PC-9 (cell line): ENCODE measurements around the gene KLHL26. TPM values are rescaled to one million over a fixed set of nuclear protein-coding genes. Genes with fewer than 3 reads are reported as not detected.

Source experiments
- BruUV-seq: library from RNA; stranded (reverse); fragments of 400-500 nt; replicated peaks from 2 replicates; lab custom pipeline; 2021; lab: Mats Ljungman, UMichigan
- CTCF ChIA-PET: fragments of 300-600 bp; sonication (Branson Sonifier 250); formaldehyde crosslinking; loops from one replicate; lab custom pipeline; 2022; ENCODE audit warnings: antibody characterized with exemption; lab: Charles Lee
- POLR2A ChIA-PET: fragments of 300-600 bp; sonication (Branson Sonifier 250); formaldehyde crosslinking; loops from one replicate; lab custom pipeline; 2022; ENCODE audit warnings: antibody characterized with exemption; ENCODE audit not compliant: unreplicated experiment; lab: Charles Lee
- DNase-seq, 2 experiments: peaks; one replicate each; pipeline versions ENCODE4 v3.0.0 to v3.0.0-alpha.2; 2015 to 2022; ENCODE audit warnings: mixed read lengths in 1 of 2
- H2AFZ ChIP-seq: fragments of 200-600 bp; sonication (generic); 2 replicates; pipeline ENCODE4 v1.8.1; 2017; ENCODE audit warnings: antibody characterized with exemption
- H3F3A ChIP-seq: fragments of 200-600 bp; sonication (generic); 2 replicates; pipeline ENCODE4 v1.8.1; 2017; ENCODE audit warnings: antibody characterized with exemption, mild to moderate bottlenecking, low read depth; ENCODE audit not compliant: insufficient read depth
- H3K27ac ChIP-seq: fragments of 200-600 bp; sonication (generic); 2 replicates; pipeline ENCODE4 v1.6.1; 2016; ENCODE audit warnings: mixed run types
- H3K27me3 ChIP-seq: fragments of 200-600 bp; sonication (generic); 2 replicates; pipeline ENCODE4 v1.6.1; 2016; ENCODE audit warnings: low read depth, mixed run types; ENCODE audit not compliant: insufficient read depth
- H3K36me3 ChIP-seq: fragments of 200-600 bp; sonication (generic); 2 replicates; pipeline ENCODE4 v1.6.1; 2016; ENCODE audit warnings: low read depth, mixed run types
- H3K4me1 ChIP-seq: fragments of 200-600 bp; sonication (generic); replicated peaks from 2 replicates; pipeline ENCODE4 v1.6.1; 2016; ENCODE audit warnings: mixed run types; ENCODE audit not compliant: insufficient read depth
- H3K4me2 ChIP-seq: fragments of 200-600 bp; sonication (generic); 2 replicates; pipeline ENCODE4 v1.6.1; 2017; ENCODE audit warnings: mixed run types
- H3K4me3 ChIP-seq: fragments of 200-600 bp; sonication (generic); 2 replicates; pipeline ENCODE4 v1.6.1; 2016; ENCODE audit warnings: mixed run types
- H3K79me2 ChIP-seq: fragments of 200-600 bp; sonication (generic); 2 replicates; pipeline ENCODE4 v1.6.1; 2017; ENCODE audit warnings: low read depth, mixed run types
- H3K9me2 ChIP-seq: fragments of 200-600 bp; sonication (generic); 2 replicates; pipeline ENCODE4 v1.8.1; 2017; ENCODE audit warnings: mild to moderate bottlenecking; ENCODE audit not compliant: insufficient read depth
- H3K9me3 ChIP-seq: fragments of 200-600 bp; sonication (generic); 2 replicates; pipeline ENCODE4 v1.8.1; 2016; ENCODE audit warnings: low read depth; ENCODE audit not compliant: insufficient read depth
- H4K20me1 ChIP-seq: fragments of 200-600 bp; sonication (generic); 2 replicates; pipeline ENCODE4 v1.8.1; 2017; ENCODE audit not compliant: insufficient read depth
- EZH2 ChIP-seq: fragments of 200-600 bp; sonication (generic); IDR thresholded peaks from 2 replicates; pipeline ENCODE4 v1.8.0; 2017; ENCODE audit warnings: antibody characterized with exemption, low read depth
- intact Hi-C: fragments of 100-400 bp; cut with micrococcal nuclease; formaldehyde crosslinking; loops from one replicate; pipeline ENCODE4 v1.10.0; 2022; ENCODE audit not compliant: unreplicated experiment
- total RNA-seq: library from RNA; stranded (reverse); gene quantifications from 2 replicates; pipeline ENCODE4 v1.2.3, GENCODE V29; 2021
- TF ChIP-seq, protein P1 (sequence below): fragments of 200-600 bp; sonication (generic); conservative IDR thresholded peaks from 2 replicates; pipeline ENCODE4 v1.6.1; 2017; ENCODE audit warnings: mixed run types, antibody characterized with exemption, mild to moderate bottlenecking, moderate library complexity

The KLHL26 gene
- total RNA-seq, 1 experiment from 2014 or later = 11.8 TPM

DNA sequence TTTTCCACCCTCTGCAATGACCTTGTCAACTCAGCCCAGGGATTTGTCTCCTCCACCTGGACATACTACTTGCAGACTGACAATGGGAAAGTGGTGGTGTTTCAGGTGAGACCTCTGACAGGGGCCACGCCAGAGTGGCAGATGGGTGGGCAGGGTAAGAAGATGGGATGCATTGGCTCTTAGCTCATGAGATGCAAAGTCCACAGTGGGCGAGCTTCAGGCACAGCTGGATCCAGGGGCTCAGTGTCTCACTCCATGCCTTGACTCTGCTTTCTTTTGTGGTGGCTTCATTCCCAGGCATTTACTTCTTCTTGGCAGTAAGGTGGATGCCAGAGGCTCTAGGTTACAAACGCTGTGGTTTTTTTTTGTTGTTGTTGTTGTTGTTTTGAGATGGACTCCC lies 20.8 kb upstream of the KLHL26 start:
- Histone ChIP-seq H3K79me2 (no peaks in the 10 kb centered on the region), H3K27ac (no peak overlapping the region), H3K9me3 (no peaks in the 10 kb centered on the region), H3K4me3 (no peak overlapping the region), H2AFZ (no peak overlapping the region), H3K9me2 (no peaks in the 10 kb centered on the region), H3K36me3 (no peaks in the 10 kb centered on the region), H3K4me1 (peaks cover 4% of the 10 kb centered on the region), H3K27me3 (peaks cover 53% of the 10 kb centered on the region), H3K4me2 (no peak overlapping the region), H3F3A (peaks cover 3% of the 10 kb centered on the region; the same call in 1 of the 2 replicates), H4K20me1 (no peaks in the 10 kb centered on the region)
- POLR2A ChIA-PET = no interaction called here
- no TSS peak for BruUV-seq
- intact Hi-C loops = no loop called here
- TF ChIP-seq, protein P1, sequence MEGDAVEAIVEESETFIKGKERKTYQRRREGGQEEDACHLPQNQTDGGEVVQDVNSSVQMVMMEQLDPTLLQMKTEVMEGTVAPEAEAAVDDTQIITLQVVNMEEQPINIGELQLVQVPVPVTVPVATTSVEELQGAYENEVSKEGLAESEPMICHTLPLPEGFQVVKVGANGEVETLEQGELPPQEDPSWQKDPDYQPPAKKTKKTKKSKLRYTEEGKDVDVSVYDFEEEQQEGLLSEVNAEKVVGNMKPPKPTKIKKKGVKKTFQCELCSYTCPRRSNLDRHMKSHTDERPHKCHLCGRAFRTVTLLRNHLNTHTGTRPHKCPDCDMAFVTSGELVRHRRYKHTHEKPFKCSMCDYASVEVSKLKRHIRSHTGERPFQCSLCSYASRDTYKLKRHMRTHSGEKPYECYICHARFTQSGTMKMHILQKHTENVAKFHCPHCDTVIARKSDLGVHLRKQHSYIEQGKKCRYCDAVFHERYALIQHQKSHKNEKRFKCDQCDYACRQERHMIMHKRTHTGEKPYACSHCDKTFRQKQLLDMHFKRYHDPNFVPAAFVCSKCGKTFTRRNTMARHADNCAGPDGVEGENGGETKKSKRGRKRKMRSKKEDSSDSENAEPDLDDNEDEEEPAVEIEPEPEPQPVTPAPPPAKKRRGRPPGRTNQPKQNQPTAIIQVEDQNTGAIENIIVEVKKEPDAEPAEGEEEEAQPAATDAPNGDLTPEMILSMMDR = no peak
- no peak for TF ChIP-seq EZH2
- CTCF ChIA-PET = no interaction called here
- DNase-seq = no peak

DNA sequence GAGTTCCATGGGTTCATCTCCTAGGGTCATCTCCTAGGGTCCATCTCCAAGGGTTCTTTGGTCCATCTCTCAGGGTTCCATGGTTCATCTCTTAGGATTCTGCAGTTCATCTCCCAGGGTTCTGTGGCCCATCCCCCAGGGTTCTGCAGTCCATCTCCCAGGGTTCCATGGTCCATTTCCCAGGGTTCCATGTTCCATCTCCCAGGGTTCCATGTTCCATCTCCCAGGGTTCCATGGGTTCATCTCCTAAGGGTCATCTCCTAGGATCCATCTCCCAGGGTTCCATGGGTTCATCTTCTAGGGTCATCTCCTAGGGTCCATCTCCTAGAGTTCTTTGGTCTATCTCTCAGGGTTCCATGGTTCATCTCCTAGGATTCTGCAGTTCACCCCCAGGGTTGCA lies 19.3 kb upstream of the KLHL26 start:
- no peaks in the 10 kb centered on the region for H3K4me1 ChIP-seq
- H3K9me3 ChIP-seq = no peaks in the 10 kb centered on the region
- H3K4me2 ChIP-seq = no peak overlapping the region
- ChIA-PET POLR2A (no interaction called here), CTCF (no interaction called here)
- H4K20me1 ChIP-seq = no peaks in the 10 kb centered on the region
- no peak for TF ChIP-seq EZH2
- no peak overlapping the region for H2AFZ ChIP-seq
- BruUV-seq = no TSS peak
- H3F3A ChIP-seq = peaks cover 4% of the 10 kb centered on the region; the same call in 1 of the 2 replicates
- no peaks in the 10 kb centered on the region for H3K9me2 ChIP-seq
- H3K27me3 ChIP-seq = peaks cover 39% of the 10 kb centered on the region
- no peaks in the 10 kb centered on the region for H3K79me2 ChIP-seq
- intact Hi-C loops = no loop called here
- H3K36me3 ChIP-seq = no peaks in the 10 kb centered on the region
- no peak overlapping the region for H3K27ac ChIP-seq
- no peak for DNase-seq
- H3K4me3 ChIP-seq = no peak overlapping the region

DNA sequence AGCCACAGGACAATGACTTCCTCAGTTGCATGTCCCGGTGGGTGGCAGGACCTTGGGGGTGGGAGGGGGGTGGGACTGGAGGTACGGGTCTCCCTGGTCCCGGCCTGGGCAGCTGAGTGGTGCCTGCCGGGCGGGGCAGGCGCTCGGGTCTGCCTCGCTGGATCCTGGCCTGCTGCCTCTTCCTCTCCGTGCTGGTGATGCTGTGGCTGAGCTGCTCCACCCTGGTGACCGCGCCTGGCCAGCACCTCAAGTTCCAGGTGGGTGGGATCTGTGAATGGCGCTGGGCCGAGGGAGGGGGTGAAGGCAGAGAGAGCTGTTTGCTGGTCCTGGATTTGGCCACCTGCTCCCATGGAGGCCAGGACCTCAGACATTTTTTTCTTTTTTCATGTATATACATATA lies 18.6 kb upstream of the KLHL26 start:
- ChIA-PET POLR2A (no interaction called here), CTCF (no interaction called here)
- intact Hi-C loops = no loop called here
- Histone ChIP-seq H3K9me2 (no peaks in the 10 kb centered on the region), H3K79me2 (no peaks in the 10 kb centered on the region), H3K9me3 (no peaks in the 10 kb centered on the region), H3K36me3 (no peaks in the 10 kb centered on the region), H4K20me1 (no peaks in the 10 kb centered on the region), H3F3A (peaks cover 9% of the 10 kb centered on the region; the same call in 1 of the 2 replicates), H3K27ac (no peak overlapping the region), H3K4me3 (no peak overlapping the region), H2AFZ (no peak overlapping the region), H3K4me1 (no peaks in the 10 kb centered on the region), H3K27me3 (peaks cover 32% of the 10 kb centered on the region), H3K4me2 (no peak overlapping the region)
- DNase-seq = no peak
- TF ChIP-seq, protein P1 = no peak
- no peak for TF ChIP-seq EZH2
- BruUV-seq = no TSS peak

DNA sequence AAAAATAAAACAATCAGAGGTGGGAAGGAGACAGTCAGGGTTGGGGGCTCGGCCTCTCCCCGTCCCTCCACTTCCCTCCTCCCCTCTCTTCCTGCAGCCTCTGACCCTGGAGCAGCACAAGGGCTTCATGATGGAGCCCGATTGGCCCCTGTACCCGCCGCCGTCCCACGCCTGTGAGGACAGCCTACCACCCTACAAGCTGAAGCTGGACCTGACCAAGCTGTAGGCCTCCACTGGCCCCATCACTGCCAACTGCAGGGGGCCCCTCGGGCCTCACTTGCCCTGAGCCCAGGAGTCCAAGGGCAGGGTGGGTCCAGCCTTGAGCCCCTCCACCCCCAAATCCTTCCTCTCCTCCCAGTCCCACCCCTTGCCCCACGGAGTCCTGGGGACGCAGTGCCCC lies 16.5 kb upstream of the KLHL26 start:
- no peak for DNase-seq
- Histone ChIP-seq H3K36me3 (no peaks in the 10 kb centered on the region), H3K79me2 (no peaks in the 10 kb centered on the region), H3K4me2 (no peak overlapping the region), H3K9me2 (no peaks in the 10 kb centered on the region), H4K20me1 (no peaks in the 10 kb centered on the region), H3K27me3 (peaks cover 11% of the 10 kb centered on the region; the same call in 1 of the 2 replicates), H3F3A (peaks cover 9% of the 10 kb centered on the region; the same call in 1 of the 2 replicates), H3K27ac (no peak overlapping the region), H3K4me3 (no peak overlapping the region), H3K9me3 (no peaks in the 10 kb centered on the region), H3K4me1 (no peaks in the 10 kb centered on the region), H2AFZ (no peak overlapping the region)
- ChIA-PET POLR2A (no interaction called here), CTCF (no interaction called here)
- no TSS peak for BruUV-seq
- TF ChIP-seq EZH2 = no peak
- TF ChIP-seq, protein P1 = no peak
- intact Hi-C loops = no loop called here
